MM.1S (cell line): ENCODE data around the gene CAPZA2.

ENCODE experiments used
- EZH2phosphoT487 ChIP-seq: fragments of 300-600 bp; sonication (generic); IDR thresholded peaks from 2 replicates; pipeline ENCODE4 v1.6.1; 2018; ENCODE audit warnings: antibody characterized with exemption, low read length
- TF ChIP-seq, protein P1 (sequence below): fragments of 300-600 bp; sonication (generic); IDR thresholded peaks from 2 replicates; pipeline ENCODE4 v1.5.1; 2016; ENCODE audit warnings: antibody characterized with exemption, low read length, mixed read lengths

DNA sequence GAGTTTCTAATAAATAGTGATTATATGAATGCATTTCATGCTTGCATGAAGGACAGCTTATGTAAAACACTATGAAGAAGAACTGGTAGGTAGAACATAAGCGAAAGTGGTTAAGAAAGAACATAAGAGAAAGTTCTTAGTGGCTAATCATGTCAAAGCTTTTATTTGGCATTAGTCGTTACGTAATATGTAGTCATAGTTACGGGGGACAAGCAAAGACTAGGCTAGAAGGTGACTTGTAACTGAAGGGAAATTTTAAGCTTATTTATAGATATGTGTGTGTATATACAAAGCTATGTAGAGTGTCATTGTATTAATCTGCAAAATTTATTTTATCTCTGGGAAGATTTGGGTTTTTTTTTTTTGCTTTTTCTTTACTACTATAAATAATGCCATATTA is 36.9 kb downstream of the CAPZA2 start:
- TF ChIP-seq EZH2phosphoT487 = no peak
- TF ChIP-seq, protein P1, sequence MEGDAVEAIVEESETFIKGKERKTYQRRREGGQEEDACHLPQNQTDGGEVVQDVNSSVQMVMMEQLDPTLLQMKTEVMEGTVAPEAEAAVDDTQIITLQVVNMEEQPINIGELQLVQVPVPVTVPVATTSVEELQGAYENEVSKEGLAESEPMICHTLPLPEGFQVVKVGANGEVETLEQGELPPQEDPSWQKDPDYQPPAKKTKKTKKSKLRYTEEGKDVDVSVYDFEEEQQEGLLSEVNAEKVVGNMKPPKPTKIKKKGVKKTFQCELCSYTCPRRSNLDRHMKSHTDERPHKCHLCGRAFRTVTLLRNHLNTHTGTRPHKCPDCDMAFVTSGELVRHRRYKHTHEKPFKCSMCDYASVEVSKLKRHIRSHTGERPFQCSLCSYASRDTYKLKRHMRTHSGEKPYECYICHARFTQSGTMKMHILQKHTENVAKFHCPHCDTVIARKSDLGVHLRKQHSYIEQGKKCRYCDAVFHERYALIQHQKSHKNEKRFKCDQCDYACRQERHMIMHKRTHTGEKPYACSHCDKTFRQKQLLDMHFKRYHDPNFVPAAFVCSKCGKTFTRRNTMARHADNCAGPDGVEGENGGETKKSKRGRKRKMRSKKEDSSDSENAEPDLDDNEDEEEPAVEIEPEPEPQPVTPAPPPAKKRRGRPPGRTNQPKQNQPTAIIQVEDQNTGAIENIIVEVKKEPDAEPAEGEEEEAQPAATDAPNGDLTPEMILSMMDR = no peak
